IMR-90 (cell line): ENCODE data around the gene STARD8. TPM values are rescaled to one million over a fixed set of nuclear protein-coding genes. Genes with fewer than 3 reads are reported as not detected.

Source experiments
- ATAC-seq: fragments of 200-7000 bp; cut with Tn5 transposase; 2 replicates; pipeline ENCODE4 v1.9.1; 2020; ENCODE audit warnings: low read depth, mild to moderate bottlenecking, moderate library complexity
- BruUV-seq: library from RNA; stranded (reverse); fragments of 400-500 nt; replicated peaks from 2 replicates; lab custom pipeline; 2021; lab: Mats Ljungman, UMichigan
- CTCF ChIA-PET: fragments of 300-600 bp; formaldehyde crosslinking; extraction: SDS; loops from one replicate; lab custom pipeline; 2021; ENCODE audit warnings: antibody characterized with exemption; lab: Yijun Ruan, JAX
- POLR2A ChIA-PET: fragments of 300-600 bp; sonication (Branson Sonifier 250); formaldehyde crosslinking; loops from one replicate; lab custom pipeline; 2022; ENCODE audit warnings: antibody characterized with exemption; ENCODE audit not compliant: unreplicated experiment; lab: Charles Lee
- DNase-seq: peaks from one replicate; pipeline ENCODE4 v3.0.0; 2013
- H2AFZ ChIP-seq: replicated peaks from 2 replicates; pipeline ENCODE3; 2013; ENCODE audit warnings: low read length, mild to moderate bottlenecking; ENCODE audit not compliant: poor library complexity
- H2AK5ac ChIP-seq: 2 replicates; pipeline ENCODE4 v1.6.1; 2013; ENCODE audit warnings: low read depth, low read length, inconsistent platforms
- H2AK9ac ChIP-seq: replicated peaks from 2 replicates; pipeline ENCODE3; 2013; ENCODE audit warnings: mild to moderate bottlenecking, low read depth, low read length, moderate library complexity; ENCODE audit not compliant: poor library complexity
- H2BK120ac ChIP-seq: 2 replicates; pipeline ENCODE4 v1.6.1; 2013; ENCODE audit warnings: low read depth, low read length, inconsistent platforms
- H2BK15ac ChIP-seq: 3 replicates; pipeline ENCODE4 v1.6.1; 2013; ENCODE audit warnings: low read depth, low read length, inconsistent platforms
- H2BK20ac ChIP-seq: 2 replicates; pipeline ENCODE4 v1.6.1; 2013; ENCODE audit warnings: low read depth, mild to moderate bottlenecking, inconsistent platforms, low read length, moderate library complexity
- H2BK5ac ChIP-seq: 2 replicates; pipeline ENCODE4 v1.6.1; 2013; ENCODE audit warnings: mild to moderate bottlenecking, low read depth, low read length, inconsistent platforms; ENCODE audit not compliant: poor library complexity, severe bottlenecking
- H3K14ac ChIP-seq: replicated peaks from 2 replicates; pipeline ENCODE4 v1.6.1; 2013; ENCODE audit warnings: low read depth, low read length, inconsistent platforms
- H3K18ac ChIP-seq: 2 replicates; pipeline ENCODE4 v1.6.1; 2013; ENCODE audit warnings: low read depth, low read length, control low read depth
- H3K23ac ChIP-seq: 2 replicates; pipeline ENCODE4 v1.6.1; 2013; ENCODE audit warnings: low read depth, low read length, inconsistent platforms
- H3K27ac ChIP-seq: 2 replicates; pipeline ENCODE4 v1.5.1; 2013; ENCODE audit warnings: mild to moderate bottlenecking, control low read depth, low read length; ENCODE audit not compliant: insufficient read depth
- H3K27me3 ChIP-seq: 2 replicates; pipeline ENCODE4 v1.6.1; 2013; ENCODE audit warnings: low read length; ENCODE audit not compliant: control insufficient read depth, insufficient read depth
- H3K36me3 ChIP-seq: 2 replicates; pipeline ENCODE4 v1.6.1; 2013; ENCODE audit warnings: low read length, mixed read lengths; ENCODE audit not compliant: control insufficient read depth, insufficient read depth
- H3K4ac ChIP-seq: 2 replicates; pipeline ENCODE4 v1.6.1; 2013; ENCODE audit warnings: low read depth, low read length, inconsistent platforms
- H3K4me1 ChIP-seq: 2 replicates; pipeline ENCODE4 v1.6.1; 2013; ENCODE audit warnings: low read length, mixed read lengths; ENCODE audit not compliant: control insufficient read depth, insufficient read depth
- H3K4me2 ChIP-seq: 2 replicates; pipeline ENCODE4 v1.6.1; 2013; ENCODE audit warnings: low read depth, mild to moderate bottlenecking, control low read depth, low read length, moderate library complexity
- H3K4me3 ChIP-seq: 2 replicates; pipeline ENCODE4 v1.5.1; 2013; ENCODE audit warnings: low read depth, mild to moderate bottlenecking, control low read depth, low read length, moderate library complexity; ENCODE audit not compliant: insufficient read depth
- H3K56ac ChIP-seq: 2 replicates; pipeline ENCODE4 v1.6.1; 2013; ENCODE audit warnings: low read length, inconsistent platforms; ENCODE audit not compliant: insufficient read depth; ENCODE audit errors: extremely low read depth
- H3K79me1 ChIP-seq, 2 experiments: 2 replicates each; pipeline ENCODE4 v1.6.1; 2013; ENCODE audit warnings: low read length in 2 of 2, inconsistent platforms in 1 of 2, low read depth in 1 of 2
- H3K9ac ChIP-seq: 2 replicates; pipeline ENCODE4 v1.6.1; 2013; ENCODE audit warnings: low read depth, low read length, control low read depth
- H3K9me1 ChIP-seq: 2 replicates; pipeline ENCODE4 v1.6.1; 2013; ENCODE audit warnings: low read length, inconsistent platforms; ENCODE audit not compliant: insufficient read depth
- H3K9me3 ChIP-seq: 2 replicates; pipeline ENCODE4 v1.6.1; 2013; ENCODE audit warnings: low read length; ENCODE audit not compliant: control insufficient read depth, insufficient read depth
- H4K20me1 ChIP-seq: 2 replicates; pipeline ENCODE4 v1.6.1; 2013; ENCODE audit warnings: low read length, inconsistent platforms; ENCODE audit not compliant: insufficient read depth
- H4K5ac ChIP-seq: 2 replicates; pipeline ENCODE4 v1.6.1; 2013; ENCODE audit warnings: mild to moderate bottlenecking, low read depth, low read length, control low read depth
- H4K8ac ChIP-seq, 2 experiments: 2 replicates each; pipeline ENCODE4 v1.6.1; 2013; ENCODE audit warnings: low read depth in 2 of 2, low read length in 2 of 2, control low read depth in 1 of 2, inconsistent platforms in 1 of 2
- H4K91ac ChIP-seq: 2 replicates; pipeline ENCODE4 v1.6.1; 2013; ENCODE audit warnings: low read depth, low read length, inconsistent platforms; ENCODE audit not compliant: insufficient read depth
- BHLHE40 ChIP-seq: fragments of 150-350 bp; IDR thresholded peaks from 2 replicates; pipeline ENCODE4 v1.6.1; 2016; ENCODE audit warnings: mild to moderate bottlenecking, low read depth, low read length
- CEBPB ChIP-seq: IDR thresholded peaks from 2 replicates; pipeline ENCODE4 v1.6.1; 2012; ENCODE audit warnings: low read depth, low read length, improper control_type of control experiment
- CHD1 ChIP-seq: IDR thresholded peaks from 2 replicates; pipeline ENCODE4 v1.6.1; 2012; ENCODE audit warnings: low read depth, low read length, improper control_type of control experiment
- CTCF ChIP-seq: conservative IDR thresholded peaks from 2 replicates; pipeline ENCODE4 v1.5.1; 2012; ENCODE audit warnings: mild to moderate bottlenecking, low read depth, low read length, improper control_type of control experiment
- ELK1 ChIP-seq: fragments of 150-350 bp; IDR thresholded peaks from 2 replicates; pipeline ENCODE4 v1.6.1; 2016; ENCODE audit warnings: low read depth, mild to moderate bottlenecking, low read length, moderate library complexity, borderline replicate concordance
- FOS ChIP-seq: fragments of 150-350 bp; IDR thresholded peaks from 2 replicates; pipeline ENCODE4 v1.6.1; 2016; ENCODE audit warnings: low read depth, low read length
- MAFK ChIP-seq: IDR thresholded peaks from 2 replicates; pipeline ENCODE4 v1.6.1; 2012; ENCODE audit warnings: low read depth, low read length, improper control_type of control experiment
- MAZ ChIP-seq: IDR thresholded peaks from 2 replicates; pipeline ENCODE4 v1.6.1; 2012; ENCODE audit warnings: low read depth, mild to moderate bottlenecking, low read length, improper control_type of control experiment, moderate library complexity, borderline replicate concordance
- MXI1 ChIP-seq: IDR thresholded peaks from 2 replicates; pipeline ENCODE4 v1.6.1; 2012; ENCODE audit warnings: low read depth, mild to moderate bottlenecking, low read length, moderate library complexity, borderline replicate concordance
- NFE2L2 ChIP-seq: fragments of 150-350 bp; IDR thresholded peaks from 2 replicates; pipeline ENCODE4 v1.6.1; 2016; ENCODE audit warnings: low read depth, mild to moderate bottlenecking, low read length
- POLR2A ChIP-seq: IDR thresholded peaks from 2 replicates; pipeline ENCODE4 v1.6.1; 2012; ENCODE audit warnings: mild to moderate bottlenecking, low read depth, low read length
- RAD21 ChIP-seq: IDR thresholded peaks from 2 replicates; pipeline ENCODE4 v1.6.1; 2012; ENCODE audit warnings: low read length, improper control_type of control experiment
- RCOR1 ChIP-seq: IDR thresholded peaks from 2 replicates; pipeline ENCODE4 v1.6.1; 2012; ENCODE audit warnings: mild to moderate bottlenecking, low read length, improper control_type of control experiment; ENCODE audit not compliant: insufficient replicate concordance
- RFX5 ChIP-seq: IDR thresholded peaks from 2 replicates; pipeline ENCODE4 v1.8.0; 2012; ENCODE audit warnings: low read depth, mild to moderate bottlenecking, low read length, moderate library complexity
- SMC3 ChIP-seq: fragments of 150-350 bp; IDR thresholded peaks from 2 replicates; pipeline ENCODE4 v1.6.1; 2016; ENCODE audit warnings: low read depth, mild to moderate bottlenecking, antibody characterized with exemption, low read length, moderate library complexity
- USF2 ChIP-seq: fragments of 150-350 bp; IDR thresholded peaks from 2 replicates; pipeline ENCODE4 v1.6.1; 2017; ENCODE audit warnings: mild to moderate bottlenecking, antibody characterized with exemption, low read length, low read depth
- WGBS, 2 experiments: methylation state at CpG; one replicate each; pipeline versions ENCODE4 v1.1.5 to v1.1.7; 2013; ENCODE audit warnings: missing lambda C conversion rate in 2 of 2; ENCODE audit not compliant: insufficient read length in 1 of 2; ENCODE audit errors: extremely low coverage in 2 of 2; 5-methylcytosine and 5-hydroxymethylcytosine counted together
- dilution Hi-C: fragments of 300-500 bp; cut with HindIII; formaldehyde crosslinking; loops from one replicate; pipeline ENCODE4 v1.14.3; 2018; ENCODE audit warnings: low sequenced_read_pairs; ENCODE audit not compliant: unreplicated experiment
- in situ Hi-C: fragments of 300-500 bp; cut with MboI; formaldehyde crosslinking; loops from 3 replicates; pipeline ENCODE4 v1.14.3; 2019; ENCODE audit warnings: low sequenced_read_pairs, inconsistent platforms, mixed read lengths
- intact Hi-C: fragments of 100-400 bp; cut with micrococcal nuclease; formaldehyde crosslinking; loops from 2 replicates; pipeline ENCODE4 v1.10.0; 2022
- polyA plus RNA-seq, 3 experiments: library from polyadenylated mRNA; depleted of rRNA; stranded (reverse); fragments of >200 nt; gene quantifications; 2 replicates each; pipeline ENCODE4 v1.2.3, GENCODE V29; 2012; ENCODE audit warnings: low replicate concordance in 1 of 3
- total RNA-seq: library from RNA; depleted of rRNA; stranded (reverse); fragments of >200 nt; gene quantifications from 2 replicates; pipeline ENCODE4 v1.2.3, GENCODE V29; 2012

STARD8 gene
- total and polyA plus RNA-seq, 2 of the 4 experiments (the other 2 are of a cell fraction) = 1.6 to 2.3 TPM

GRCh38 chrX:68640661-68641060 lies 6.8 kb upstream of the STARD8 start:
- DNase-seq = no peak
- no peak overlapping the region for H3K4me2 ChIP-seq
- no peak for TF ChIP-seq BHLHE40
- TF ChIP-seq CHD1 = no peak
- no peak for TF ChIP-seq POLR2A
- TF ChIP-seq USF2 = no peak
- TF ChIP-seq NFE2L2 = no peak
- TF ChIP-seq RCOR1 = no peak
- TF ChIP-seq RFX5 = no peak
- no peak for TF ChIP-seq RAD21
- TF ChIP-seq MAFK = no peak
- TF ChIP-seq FOS = no peak
- TF ChIP-seq CTCF = no peak
- no peak for TF ChIP-seq SMC3
- no peak for TF ChIP-seq MXI1
- TF ChIP-seq ELK1 = no peak
- TF ChIP-seq MAZ = no peak
- no peak for TF ChIP-seq CEBPB
- in situ Hi-C loops = no loop called here
- H2AK9ac ChIP-seq = no peak overlapping the region
- intact Hi-C loops = no loop called here
- no peak overlapping the region for H2BK5ac ChIP-seq
- H2AK5ac ChIP-seq = no peak overlapping the region
- ChIA-PET POLR2A (no interaction called here), CTCF (no interaction called here)
- no peak for ATAC-seq
- H3K4me3 ChIP-seq = no peak overlapping the region
- no peak overlapping the region for H3K4ac ChIP-seq
- H3K4me1 ChIP-seq = no peaks in the 10 kb centered on the region
- H3K36me3 ChIP-seq = no peaks in the 10 kb centered on the region
- H3K56ac ChIP-seq = no peak overlapping the region
- no peaks in the 10 kb centered on the region; the same call in 1 of the 2 replicates for H4K20me1 ChIP-seq
- no peak overlapping the region for H3K18ac ChIP-seq
- no peak overlapping the region for H2BK20ac ChIP-seq
- no peak overlapping the region for H3K23ac ChIP-seq
- no peaks in the 10 kb centered on the region for H3K9me3 ChIP-seq
- no peak overlapping the region for H2BK15ac ChIP-seq
- WGBS, 2 experiments = no CpG with 5 or more reads among the region's 2 CpGs
- H3K9me1 ChIP-seq = no peaks in the 10 kb centered on the region
- no peak overlapping the region for H4K91ac ChIP-seq
- no peak overlapping the region for H3K27ac ChIP-seq
- H4K8ac ChIP-seq = no peak overlapping the region
- no peak overlapping the region for H4K5ac ChIP-seq
- dilution Hi-C loops = no loop called here
- no peak overlapping the region for H2AFZ ChIP-seq
- H3K14ac ChIP-seq = no peak overlapping the region
- H3K79me1 ChIP-seq = no peaks in the 10 kb centered on the region
- no peak overlapping the region for H2BK120ac ChIP-seq
- peaks cover 14% of the 10 kb centered on the region for H3K27me3 ChIP-seq
- no TSS peak for BruUV-seq
- H3K9ac ChIP-seq = no peak overlapping the region
